Measurements from ENCODE around the gene CDK5RAP2. TPM values are rescaled to one million over a fixed set of nuclear protein-coding genes. Genes with fewer than 3 reads are reported as not detected.

The CDK5RAP2 gene
- total and polyA plus RNA-seq, 7 donors: 10.6 to 57.8 (median 41.0) TPM

GRCh38 chr9:120442308-120442995 lies 137.5 kb downstream of the CDK5RAP2 start:
- Histone ChIP-seq H3K4me3 (no peak overlapping the region), H3K27me3 (no peaks in the 10 kb centered on the region), H3K36me3 (peaks cover 0 to 54% (median 5%) of the 10 kb centered on the region in 4 donors), H3K27ac (peak overlapping the region in 2 of 4 donors; percentile 51 to 53), H3K9me3 (no peaks in the 10 kb centered on the region), H3K4me1 (peaks cover 0 to 19% (median 9%) of the 10 kb centered on the region in 4 donors)
- no peak for DNase-seq
- TF ChIP-seq POLR2AphosphoS5 (IDR thresholded peaks at IDR 0.05) (peak in 2 of 4 donors; percentile 11 to 51), CTCF (IDR thresholded peaks at IDR 0.05) (no peak), EP300 (IDR thresholded peaks at IDR 0.05) (no peak), POLR2A (IDR thresholded peaks at IDR 0.05) (no peak)
- WGBS, 2 donors: 90 to 91% methylated on average over 6 of the region's 6 CpGs
- intact Hi-C loops (cut with DNase I): no loop called here

GRCh38 chr9:120441426-120442307 lies 138.3 kb downstream of the CDK5RAP2 start:
- no peak for TF ChIP-seq POLR2A (IDR thresholded peaks at IDR 0.05)
- no peak for TF ChIP-seq POLR2AphosphoS5 (IDR thresholded peaks at IDR 0.05)
- TF ChIP-seq CTCF (IDR thresholded peaks at IDR 0.05): no peak
- no peak for TF ChIP-seq EP300 (IDR thresholded peaks at IDR 0.05)
- H3K4me1 ChIP-seq: peaks cover 0 to 19% (median 9%) of the 10 kb centered on the region in 4 donors
- intact Hi-C loops (cut with DNase I): no loop called here
- peaks cover 0 to 55% (median 5%) of the 10 kb centered on the region in 4 donors for H3K36me3 ChIP-seq
- no peaks in the 10 kb centered on the region for H3K27me3 ChIP-seq
- no peaks in the 10 kb centered on the region for H3K9me3 ChIP-seq
- no peak overlapping the region for H3K4me3 ChIP-seq
- peak overlapping the region in 2 of 4 donors; percentile 51 to 53 for H3K27ac ChIP-seq
- DNase-seq: no peak
- 88 to 90% methylated on average over 9 of the region's 9 CpGs for WGBS, 2 donors

GRCh38 chr9:120440791-120441190 lies 139.2 kb downstream of the CDK5RAP2 start:
- Histone ChIP-seq H3K36me3 (peaks cover 0 to 58% (median 5%) of the 10 kb centered on the region in 4 donors), H3K4me3 (no peak overlapping the region), H3K9me3 (no peaks in the 10 kb centered on the region), H3K4me1 (peaks cover 0 to 17% (median 8%) of the 10 kb centered on the region in 4 donors), H3K27me3 (no peaks in the 10 kb centered on the region), H3K27ac (peak overlapping the region in 1 of 4 donors; percentile 53)
- TF ChIP-seq EP300 (IDR thresholded peaks at IDR 0.05): no peak
- no peak for TF ChIP-seq POLR2A (IDR thresholded peaks at IDR 0.05)
- no peak for TF ChIP-seq CTCF (IDR thresholded peaks at IDR 0.05)
- no peak for TF ChIP-seq POLR2AphosphoS5 (IDR thresholded peaks at IDR 0.05)
- no peak for DNase-seq
- WGBS, 2 donors: 83 to 88% methylated on average over 1 of the region's 1 CpG
- intact Hi-C loops (cut with DNase I): no loop called here

GRCh38 chr9:120439926-120440325 lies 140.0 kb downstream of the CDK5RAP2 start:
- peaks cover 0 to 25% (median 11%) of the 10 kb centered on the region in 4 donors for H3K4me1 ChIP-seq
- TF ChIP-seq POLR2A (IDR thresholded peaks at IDR 0.05): no peak
- TF ChIP-seq CTCF (IDR thresholded peaks at IDR 0.05): no peak
- no peaks in the 10 kb centered on the region for H3K9me3 ChIP-seq
- intact Hi-C loops (cut with DNase I): no loop called here
- peaks cover 0 to 57% (median 5%) of the 10 kb centered on the region in 4 donors for H3K36me3 ChIP-seq
- H3K27ac ChIP-seq: no peak overlapping the region
- DNase-seq: no peak
- WGBS, 2 donors: 98 to 99% methylated on average over 1 of the region's 1 CpG
- no peak overlapping the region for H3K4me3 ChIP-seq
- no peaks in the 10 kb centered on the region for H3K27me3 ChIP-seq

All from sigmoid colon (tissue), 7 donors.